GM19239 (cell line): Measurements from ENCODE around the gene ASAP2.

Source experiments
- DNase-seq: peaks from one replicate; pipeline ENCODE4 v3.0.0; 2011; ENCODE audit warnings: low spot score; ENCODE audit not compliant: insufficient read length
- FAIRE-seq: peaks from 2 replicates; lab custom pipeline; 2011; peaks lifted over from hg19 to GRCh38; lab: Jason Lieb, UNC

Gene ASAP2

DNA sequence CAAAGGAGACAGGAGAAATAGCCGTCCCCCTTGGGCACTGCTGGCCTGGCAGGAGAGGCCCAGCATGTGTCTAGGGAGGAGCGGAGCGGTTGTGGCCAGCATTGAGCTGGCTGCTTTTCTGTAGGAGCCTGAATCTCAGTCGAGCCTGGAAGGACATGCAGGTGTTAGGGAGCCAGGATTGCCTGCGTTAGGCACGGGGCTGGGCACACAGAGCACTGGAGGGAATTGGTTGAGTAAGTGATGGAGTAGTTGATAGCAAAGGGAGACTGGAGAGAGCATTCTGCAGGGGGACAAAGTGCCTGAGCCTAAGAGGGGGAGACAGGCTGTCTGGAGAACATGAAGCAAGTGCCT lies 22.8 kb downstream of the ASAP2 start:
- no peak for FAIRE-seq

DNA sequence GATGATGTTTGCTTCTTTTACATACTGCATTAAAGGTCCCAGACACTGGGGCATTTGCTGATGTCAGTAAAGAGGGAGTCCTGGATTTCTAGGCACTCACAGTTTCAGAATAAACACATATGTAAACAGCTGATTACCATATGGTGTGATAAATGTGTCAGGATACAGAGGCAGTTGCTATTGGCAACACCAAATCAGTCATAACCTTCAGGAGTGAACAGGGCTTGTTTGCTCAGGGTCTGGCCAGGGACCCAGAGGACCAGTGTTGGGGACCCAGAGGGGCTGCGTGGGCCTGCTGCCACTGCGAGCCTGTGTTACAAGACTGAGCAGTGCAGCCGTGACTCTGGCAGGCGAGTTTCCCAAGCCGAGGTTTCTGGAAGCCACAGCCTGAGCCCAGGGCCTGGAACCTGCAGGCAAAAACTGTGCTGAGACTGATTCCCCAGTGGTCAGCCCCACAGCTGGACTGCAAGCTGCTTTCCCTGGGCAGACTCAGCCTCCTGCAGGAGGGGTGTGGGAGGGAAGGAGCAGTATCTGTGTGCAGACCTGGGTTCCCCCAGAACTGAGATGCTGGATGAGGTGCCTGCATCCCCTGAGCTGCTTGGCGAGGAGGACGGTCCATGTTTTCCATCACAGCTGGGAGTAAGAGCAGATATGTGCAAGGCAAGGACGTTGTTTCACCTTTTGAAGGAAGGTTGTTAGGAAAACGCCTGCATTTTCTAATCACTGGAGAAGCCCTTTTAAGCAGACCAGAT lies 23.6 kb downstream of the ASAP2 start:
- DNase-seq, result no peak
- no peak for FAIRE-seq

More for the DNA sequence above, 22.8 kb downstream of the ASAP2 start:
- no peak for DNase-seq

DNA sequence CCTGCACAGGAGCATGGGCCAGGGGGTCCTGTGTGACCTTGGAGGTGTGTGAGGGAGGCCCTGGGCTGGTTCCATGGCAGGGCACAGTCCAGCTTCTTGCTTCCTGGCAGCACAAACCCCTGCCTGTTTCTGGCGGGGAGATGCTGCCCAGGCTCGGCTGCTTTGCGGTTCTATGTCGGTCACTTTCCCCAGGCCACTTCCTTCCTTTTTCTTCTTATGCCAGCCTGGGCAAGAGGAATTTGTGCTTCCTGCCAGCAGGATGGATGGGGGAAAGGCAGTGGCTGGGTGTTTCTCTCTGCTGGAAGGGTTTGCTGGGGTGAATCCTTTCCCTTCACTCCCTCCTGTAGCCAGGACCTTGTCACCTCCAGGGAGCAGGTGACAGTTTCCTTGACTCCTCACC lies 24.3 kb downstream of the ASAP2 start:
- FAIRE-seq (no peak), DNase-seq (no peak)

DNA sequence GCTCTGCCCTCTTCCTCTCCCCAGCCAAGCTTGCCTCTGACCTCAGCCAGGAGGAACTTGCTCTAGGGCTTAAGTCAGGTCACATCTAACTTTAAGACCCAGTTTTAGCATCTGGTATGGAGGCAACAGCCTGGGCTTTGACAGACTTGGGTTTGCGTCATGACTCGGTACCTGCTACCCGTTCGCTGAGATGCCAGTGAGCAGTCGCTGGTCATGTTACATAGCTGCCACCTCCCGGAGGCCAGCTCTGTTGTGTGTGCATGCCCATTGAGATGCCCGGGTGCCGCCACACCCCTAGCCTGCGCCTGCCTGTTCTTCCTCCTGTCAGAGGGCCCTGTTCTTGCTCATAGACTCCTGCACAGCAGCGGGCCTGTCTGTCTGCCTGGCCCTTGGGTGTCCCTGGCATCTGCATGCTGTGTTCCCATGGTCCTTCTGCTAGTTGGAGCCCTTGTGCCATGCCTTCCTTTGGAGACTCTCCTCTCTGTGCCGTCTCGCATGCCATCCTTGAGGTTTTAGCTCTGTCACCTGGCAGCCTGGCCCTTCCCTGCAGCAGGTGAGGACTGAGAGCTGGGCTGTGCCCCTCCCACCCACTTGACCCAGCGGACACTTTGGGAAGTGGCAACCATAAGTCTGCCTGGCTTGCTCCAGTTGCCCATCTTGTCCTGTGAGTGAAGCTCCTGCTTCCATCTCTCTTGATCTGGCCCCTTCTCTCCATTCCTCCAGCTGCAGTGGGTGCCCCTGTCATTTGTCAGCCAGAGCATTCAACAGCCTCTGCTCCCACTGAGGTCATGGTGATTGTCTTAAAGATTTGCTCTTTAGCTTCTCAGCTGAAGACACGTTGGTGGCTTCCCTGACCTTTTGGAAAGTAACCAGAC lies 24.9 kb downstream of the ASAP2 start:
- DNase-seq (no peak), FAIRE-seq (no peak)

DNA sequence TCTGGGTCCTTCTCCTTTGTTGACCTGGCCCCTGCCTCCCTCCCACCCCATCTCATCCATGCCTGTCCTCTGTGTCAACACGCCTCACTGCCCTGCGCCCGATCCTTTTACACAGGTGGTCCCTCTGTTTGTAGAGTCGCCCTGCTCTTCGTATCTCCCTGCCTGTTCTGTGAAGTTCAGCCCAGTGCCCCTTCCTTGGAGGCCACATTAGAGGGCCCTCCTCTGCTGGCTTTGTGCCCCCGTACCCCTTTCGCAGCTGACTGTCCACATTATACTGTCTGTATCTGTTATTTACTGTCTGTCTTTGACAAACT lies 25.5 kb downstream of the ASAP2 start:
- FAIRE-seq (no peak), DNase-seq (no peak)

DNA sequence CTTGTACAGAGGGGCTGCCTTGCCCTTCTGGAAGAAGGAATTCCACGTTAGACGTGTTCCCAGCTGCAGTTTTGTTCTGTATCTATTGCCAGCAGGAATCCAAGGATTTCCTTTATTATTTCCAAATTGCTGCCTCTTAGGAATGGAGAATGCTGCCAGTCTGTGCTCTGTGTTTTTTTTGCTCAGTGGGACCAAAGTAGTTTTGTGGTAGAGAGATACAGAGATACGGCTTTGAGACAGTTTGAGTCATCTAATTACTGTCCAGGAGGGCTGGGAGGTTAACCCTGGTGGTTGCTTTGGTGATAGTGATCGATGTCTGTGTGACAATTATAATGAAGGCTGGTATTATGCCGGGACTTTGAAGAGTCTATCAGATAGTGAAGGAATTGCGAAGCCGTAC lies 26.3 kb downstream of the ASAP2 start:
- DNase-seq (no peak), FAIRE-seq (no peak)

DNA sequence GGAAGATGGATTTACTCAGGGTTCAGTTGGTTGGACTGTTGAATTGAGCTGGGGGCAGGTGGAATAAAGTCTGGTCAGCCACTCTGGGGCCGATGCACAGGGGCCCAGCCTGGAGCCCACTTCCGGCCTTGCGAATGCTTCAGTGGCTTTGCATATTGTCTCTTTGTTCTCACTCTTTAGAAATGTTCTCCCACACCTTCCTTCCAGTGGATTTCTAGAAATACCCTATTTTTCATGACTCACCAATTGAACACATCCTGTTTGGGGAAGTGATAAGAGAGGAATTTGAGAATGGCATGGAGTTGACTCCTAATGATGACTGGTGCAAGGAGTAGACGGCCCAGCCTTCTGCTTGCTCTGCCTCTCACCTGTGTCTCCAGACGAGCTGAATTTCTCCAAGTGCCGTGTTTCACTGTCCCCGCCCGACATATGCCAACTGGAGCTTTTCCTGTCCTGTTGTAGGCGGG lies 28.1 kb downstream of the ASAP2 start:
- no peak for FAIRE-seq
- DNase-seq, result no peak

DNA sequence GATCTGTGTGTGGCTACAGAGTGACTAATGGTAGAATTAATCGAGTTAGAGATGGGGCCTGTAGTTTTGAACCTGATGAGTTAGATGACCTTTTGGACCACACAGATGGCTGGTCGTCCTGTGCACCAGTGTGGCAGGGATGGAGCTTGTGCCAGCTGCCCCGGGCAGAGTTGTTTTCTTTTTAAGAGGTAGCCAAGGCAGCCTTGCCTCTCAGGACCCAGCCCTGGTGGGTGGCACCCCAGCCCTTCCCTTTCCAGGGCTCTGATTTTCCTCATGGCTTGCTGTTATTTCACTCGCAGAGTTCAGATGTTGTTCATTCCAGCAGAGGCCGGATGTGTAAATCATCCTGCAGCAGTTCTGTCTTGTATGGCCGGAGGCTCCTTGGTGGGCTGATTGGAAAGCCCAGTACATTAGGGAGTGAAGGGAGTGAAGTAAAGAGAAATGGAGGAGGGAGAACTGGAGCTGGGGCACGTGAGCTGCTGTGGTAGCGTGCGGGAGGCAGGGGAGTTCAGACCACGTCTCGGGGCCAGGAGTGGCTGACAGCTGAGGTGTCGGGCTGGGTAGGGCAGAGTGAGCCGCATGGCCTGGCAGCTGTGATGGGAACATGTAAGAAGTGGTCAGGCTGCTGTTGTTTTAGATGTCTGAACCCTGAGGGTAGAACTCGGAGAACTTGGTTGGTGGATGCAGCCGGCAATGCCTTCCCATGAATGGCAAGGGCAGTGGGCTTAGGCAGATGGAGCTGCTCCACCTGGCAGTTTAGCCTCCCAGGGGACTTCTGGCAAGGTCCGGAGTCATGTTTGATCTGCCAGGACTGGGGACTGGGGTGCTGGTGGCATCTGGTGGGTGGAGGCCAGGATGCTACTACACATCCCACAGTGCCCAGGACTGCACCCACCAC lies 28.8 kb downstream of the ASAP2 start:
- FAIRE-seq (no peak), DNase-seq (no peak)

DNA sequence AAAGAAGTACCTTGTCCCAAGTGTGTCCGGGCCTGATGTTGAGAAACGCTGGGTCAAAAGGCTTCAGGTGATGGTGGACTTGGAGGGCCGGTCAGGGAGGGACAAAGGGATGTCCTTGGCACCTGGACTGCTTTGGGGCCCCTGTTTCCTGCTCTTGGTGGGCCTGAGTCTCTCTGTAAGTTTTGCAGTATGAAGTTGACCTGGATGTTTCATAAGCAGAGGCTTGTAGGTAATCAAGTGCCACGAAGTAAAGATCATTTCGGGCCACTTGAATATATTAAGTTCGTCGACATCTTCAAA lies 29.4 kb downstream of the ASAP2 start:
- no peak for DNase-seq
- FAIRE-seq, result no peak

DNA sequence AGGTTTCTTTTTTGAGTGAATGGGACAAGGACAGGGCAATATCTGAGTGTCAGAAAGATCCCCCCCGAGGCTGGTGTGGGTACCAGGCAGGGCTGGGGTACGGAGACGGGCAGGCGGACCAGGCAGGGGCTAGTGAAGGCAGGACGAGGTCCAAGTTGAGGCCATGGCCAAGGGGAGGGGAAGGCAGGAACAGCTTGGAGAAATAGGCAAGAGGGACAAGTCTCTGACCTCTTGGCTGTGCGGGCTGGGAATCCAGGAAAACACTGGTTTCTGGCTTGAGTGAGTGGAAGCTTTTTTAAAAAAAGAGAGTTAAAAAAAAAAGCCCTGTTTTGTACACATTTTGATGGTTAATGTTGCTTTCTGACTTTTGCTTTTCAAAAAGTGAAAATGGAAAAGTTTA lies 30.3 kb downstream of the ASAP2 start:
- FAIRE-seq (no peak), DNase-seq (no peak)

DNA sequence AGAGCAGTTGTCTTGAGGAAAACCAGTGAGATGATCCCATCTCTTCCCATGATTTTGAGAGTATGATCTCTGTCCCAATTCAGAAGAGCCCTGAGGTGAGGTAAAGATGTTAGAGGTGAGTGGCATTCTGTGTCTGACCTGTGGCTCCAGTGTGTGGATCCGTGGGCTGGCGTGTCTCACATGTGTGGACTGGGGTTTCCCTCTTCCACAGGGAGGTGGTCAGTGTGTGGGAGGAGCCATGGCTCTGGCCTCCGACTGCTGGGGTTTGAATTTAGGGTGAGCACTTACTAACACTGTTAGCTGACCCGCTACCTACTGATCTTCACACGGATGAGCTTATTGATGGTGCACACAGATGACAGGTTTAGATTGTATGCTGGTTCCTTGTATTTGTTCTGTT lies 31.2 kb downstream of the ASAP2 start:
- DNase-seq (no peak), FAIRE-seq (no peak)

DNA sequence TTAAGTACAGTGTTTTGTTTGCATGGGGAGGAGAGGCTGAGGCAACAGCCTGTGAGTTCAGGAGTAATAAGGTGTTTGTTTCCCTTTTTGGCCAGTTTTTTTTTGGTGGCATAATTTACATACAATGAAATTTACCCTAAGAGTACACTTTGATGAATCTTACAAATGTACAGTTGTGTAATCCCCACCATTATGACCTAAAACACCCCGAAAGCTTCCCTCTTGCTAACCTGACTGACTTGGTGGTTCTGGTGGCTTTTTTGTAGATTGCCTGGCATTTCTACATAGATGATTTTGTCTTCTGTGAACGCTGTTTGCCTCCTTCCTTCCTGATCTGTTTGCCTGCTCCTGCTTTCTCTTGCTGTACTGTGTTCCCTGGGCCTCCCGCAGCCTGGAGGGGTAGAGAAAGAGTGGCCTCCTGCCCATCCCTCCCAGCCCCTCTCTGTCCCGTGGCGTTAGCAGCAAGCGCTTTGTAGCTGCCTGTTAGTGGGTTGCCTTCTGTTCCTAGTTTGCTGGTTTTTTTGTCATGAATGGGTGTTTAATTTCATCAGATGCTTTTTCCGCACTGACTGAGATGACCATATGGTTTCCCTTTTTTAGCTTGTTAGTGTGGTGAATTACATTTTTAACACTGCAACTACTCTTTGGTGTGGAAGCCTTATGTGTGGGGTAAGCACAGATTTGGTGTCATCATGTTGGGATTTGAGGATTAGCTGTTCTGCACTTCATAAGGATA lies 32.1 kb downstream of the ASAP2 start:
- FAIRE-seq, result no peak

DNA sequence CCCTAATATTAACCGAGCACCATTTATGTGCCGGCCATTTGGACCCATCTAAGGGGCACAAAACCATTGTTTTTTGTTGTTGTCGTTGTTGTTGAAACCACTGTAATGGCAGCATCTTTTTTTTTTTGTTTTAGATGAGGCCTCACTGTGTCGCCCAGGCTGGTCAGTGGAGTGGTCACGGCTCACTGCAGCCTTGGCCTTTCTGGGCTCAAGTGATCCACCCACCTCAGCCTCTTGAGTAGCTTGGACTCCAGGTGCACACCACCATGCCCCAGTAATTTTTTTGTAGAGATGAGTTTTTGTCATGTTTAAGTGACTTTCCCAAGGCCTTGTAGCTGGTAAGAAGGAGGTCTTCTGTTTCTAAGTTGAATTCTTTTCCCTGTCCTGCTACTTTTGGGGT lies 33.0 kb downstream of the ASAP2 start:
- FAIRE-seq (no peak), DNase-seq (no peak)

More for the DNA sequence above, 32.1 kb downstream of the ASAP2 start:
- DNase-seq, result no peak

DNA sequence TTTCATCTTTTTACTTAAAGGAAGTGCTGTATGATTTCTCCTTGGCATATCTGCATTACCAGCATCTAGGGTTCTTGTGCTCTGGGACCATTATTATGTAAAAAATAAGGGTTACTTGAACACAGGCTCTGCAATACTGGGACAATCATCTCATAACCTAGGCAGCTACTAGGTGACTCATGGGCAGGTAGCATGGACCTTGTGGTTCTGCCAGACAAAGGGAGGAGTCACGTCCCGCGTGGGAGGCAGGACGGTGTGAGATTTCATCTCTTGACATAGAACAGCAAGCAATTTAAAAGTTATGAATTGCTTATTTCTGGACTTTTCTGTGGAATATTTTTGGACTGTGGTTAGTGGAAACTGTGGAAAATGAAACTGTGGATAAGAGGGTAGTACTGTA lies 34.1 kb downstream of the ASAP2 start:
- no peak for FAIRE-seq
- no peak for DNase-seq

DNA sequence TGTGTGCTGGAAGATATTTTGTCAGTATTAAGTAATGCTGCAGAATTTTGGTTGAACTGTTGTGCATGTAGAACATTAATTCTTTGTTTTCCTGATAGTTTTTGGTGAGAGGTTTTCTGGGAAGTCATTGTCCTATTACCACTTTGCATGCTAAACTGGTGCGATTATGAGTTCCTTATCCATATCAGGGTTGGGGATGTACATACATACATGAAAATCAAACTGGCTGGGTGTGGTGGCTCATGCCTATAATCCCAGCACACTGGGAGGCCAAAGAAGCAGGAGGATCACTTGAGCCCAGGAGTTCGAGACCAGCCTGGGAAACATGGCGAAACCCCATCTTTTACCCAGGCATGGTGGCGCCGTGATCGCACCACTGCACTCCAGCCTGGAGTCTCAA lies 34.6 kb downstream of the ASAP2 start:
- FAIRE-seq (no peak), DNase-seq (no peak)

DNA sequence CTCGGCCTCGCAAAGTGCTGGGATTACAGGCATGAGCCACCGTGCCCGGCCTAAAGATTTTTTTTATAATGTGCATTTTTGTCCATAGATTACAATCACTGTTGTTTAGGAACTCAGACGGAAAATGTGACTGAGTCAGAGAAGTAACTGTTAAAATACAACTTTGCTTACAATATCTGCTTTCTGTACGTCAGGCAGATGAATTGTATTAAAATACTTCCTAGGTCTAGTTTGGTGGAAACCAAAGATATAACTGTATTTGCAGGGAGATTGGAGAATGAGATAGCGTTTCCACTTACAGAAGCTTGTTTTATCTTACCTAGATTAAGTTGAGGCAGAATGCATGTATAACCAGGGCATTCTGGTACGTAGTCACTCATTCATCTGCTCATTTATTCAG lies 36.7 kb downstream of the ASAP2 start:
- no peak for DNase-seq
- no peak for FAIRE-seq

DNA sequence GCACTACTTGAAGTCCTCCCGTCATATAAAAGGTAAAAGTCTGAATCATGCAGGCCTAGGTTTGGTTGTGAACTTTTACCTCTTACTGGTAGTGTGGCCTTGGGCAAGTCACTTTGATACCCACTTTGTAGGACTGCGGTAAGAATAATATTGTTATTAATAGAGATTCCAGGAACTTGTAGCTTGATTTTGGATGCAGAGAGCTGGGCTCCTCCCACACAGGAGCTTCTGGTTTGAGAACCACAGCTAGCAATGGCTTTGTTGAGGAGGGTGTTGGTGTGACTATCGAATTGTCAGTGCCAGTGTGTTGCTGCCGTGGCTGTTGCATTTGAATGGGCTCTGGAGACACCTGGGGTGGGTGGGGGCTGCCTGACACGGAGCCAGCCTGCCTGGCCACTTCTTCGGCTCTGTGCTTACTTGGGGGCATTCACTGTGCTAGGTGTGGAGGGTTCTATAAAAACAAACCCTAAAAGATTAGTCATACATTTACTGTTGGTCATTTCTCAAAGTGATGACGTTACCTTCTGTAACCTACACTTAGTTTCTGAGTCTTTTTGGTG lies 38.5 kb downstream of the ASAP2 start:
- no peak for FAIRE-seq

DNA sequence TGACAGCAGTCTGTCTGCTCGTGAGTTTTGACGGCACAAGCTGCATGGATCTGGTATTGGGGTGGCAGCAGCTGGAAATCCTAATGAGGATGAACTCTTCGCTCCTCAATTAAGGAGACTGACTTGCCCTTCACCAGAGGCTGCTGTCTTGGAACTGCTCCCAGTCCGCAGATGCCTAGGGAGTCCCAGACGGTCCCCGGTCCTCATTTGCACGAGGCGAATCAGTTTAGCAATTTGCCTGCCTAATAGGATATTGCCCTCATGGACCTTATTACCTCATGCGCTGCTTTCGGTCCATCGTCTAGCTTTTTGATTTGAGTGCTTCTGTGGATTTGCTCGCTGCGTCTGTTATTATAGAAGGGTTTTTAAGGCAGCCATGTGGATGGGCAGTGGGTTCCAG lies 40.6 kb downstream of the ASAP2 start:
- no peak for FAIRE-seq
- DNase-seq, result no peak

More for the DNA sequence above, 38.5 kb downstream of the ASAP2 start:
- no peak for DNase-seq

DNA sequence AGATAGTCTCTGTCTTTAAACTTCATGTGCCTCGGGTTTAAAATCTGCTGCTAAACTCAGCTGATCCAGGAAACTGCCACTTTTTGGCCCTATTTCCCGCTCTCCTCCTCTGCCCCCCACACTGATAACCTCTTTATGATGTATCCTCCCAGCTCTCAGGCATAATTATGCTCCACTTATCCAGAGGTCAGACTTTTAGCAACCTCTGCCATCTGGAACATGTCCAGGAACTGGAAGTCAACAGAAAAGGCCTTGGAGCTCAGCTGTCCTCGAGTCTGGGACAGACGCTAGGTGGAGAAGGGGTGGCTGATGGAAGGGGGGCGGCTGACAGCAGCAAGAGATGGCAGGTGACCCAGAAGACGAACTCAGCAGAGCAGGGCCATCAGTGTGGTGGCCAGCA lies 41.2 kb downstream of the ASAP2 start:
- no peak for DNase-seq
- no peak for FAIRE-seq

DNA sequence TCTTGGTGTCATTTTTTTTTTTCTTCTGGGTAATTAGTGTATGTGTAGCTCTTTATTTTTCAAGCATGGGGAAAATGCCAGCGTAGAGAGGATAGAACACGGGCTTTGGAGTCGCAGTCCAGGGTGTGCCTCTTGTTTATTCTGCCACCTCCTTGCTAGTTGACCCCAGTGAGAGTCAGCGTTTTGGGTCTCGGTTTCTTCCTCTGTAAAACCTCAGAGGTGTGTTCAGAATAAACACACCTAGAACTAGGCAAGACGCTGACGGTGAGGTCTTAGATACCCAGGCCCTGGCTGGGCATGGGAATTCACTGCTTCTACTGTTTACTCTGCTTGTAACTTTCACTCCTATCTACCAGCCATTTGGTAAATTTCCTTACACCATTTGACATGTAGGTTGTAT lies 41.8 kb downstream of the ASAP2 start:
- FAIRE-seq (no peak), DNase-seq (no peak)
